NT2/D1 (cell line): ENCODE results near the gene ABCB7.

Experiments used
- SUZ12 ChIP-seq: IDR thresholded peaks from 2 replicates; pipeline ENCODE4 v1.6.1; 2011; ENCODE audit not compliant: insufficient read length, insufficient read depth; ENCODE audit errors: extremely low read depth
- ZNF274 ChIP-seq: IDR thresholded peaks from 2 replicates; pipeline ENCODE4 v1.6.1; 2011; ENCODE audit warnings: mild to moderate bottlenecking, low read depth, low read length

- TF ChIP-seq ZNF274 (no peak), SUZ12 (no peak)
Observed at GRCh38 chrX:75106772-75107171, 49.3 kb downstream of the ABCB7 start.
